NCI-H1105 (cell line): Measurements from ENCODE around the gene NOS3.

Experiments
- DNase-seq: peaks from one replicate; lab custom pipeline; 2025; lab: John Stamatoyannopoulos, UW

Gene NOS3

DNA sequence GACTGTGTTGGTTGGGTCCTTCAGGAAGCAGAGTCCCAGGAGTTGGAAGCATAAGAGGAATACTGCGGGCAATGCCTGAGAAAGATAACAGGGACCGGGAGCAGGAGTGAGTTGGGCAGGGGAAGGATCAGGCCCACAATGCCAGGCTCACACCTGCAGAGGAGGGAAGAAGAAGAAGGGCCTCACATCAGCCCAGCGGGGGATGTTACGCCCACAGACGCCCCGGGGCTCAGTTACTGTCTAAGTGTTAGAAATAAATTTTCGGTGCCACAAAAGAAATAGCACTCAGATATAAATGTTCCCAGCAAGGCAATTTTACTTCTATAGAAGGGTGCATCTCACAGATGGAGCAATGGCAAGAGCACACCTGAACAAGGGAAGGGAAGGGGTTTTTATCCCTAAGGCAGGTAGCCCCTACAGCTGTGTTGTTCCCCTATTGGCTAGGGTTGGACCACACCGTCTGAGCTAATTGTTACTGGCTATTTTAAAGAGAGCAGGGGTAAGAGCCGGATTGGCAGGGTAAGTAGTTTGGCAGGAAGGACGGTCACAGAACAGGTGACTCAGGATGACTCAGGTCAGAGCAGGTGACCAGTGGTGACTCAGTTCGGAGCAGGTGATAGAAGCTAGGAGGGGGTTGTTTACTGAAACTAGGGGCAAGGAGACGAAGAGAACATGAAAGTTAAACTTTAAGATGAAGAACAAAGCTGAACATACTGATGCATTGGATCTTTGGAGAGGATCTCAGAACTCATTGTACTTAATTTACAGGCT, at the start of gene NOS3:
Gene NOS3 (plus strand): TSS at position 602 of the 771 bp plus-strand sequence. CDS start 2,787 bp downstream, outside the sequence.
- DNase-seq, result no peak

DNA sequence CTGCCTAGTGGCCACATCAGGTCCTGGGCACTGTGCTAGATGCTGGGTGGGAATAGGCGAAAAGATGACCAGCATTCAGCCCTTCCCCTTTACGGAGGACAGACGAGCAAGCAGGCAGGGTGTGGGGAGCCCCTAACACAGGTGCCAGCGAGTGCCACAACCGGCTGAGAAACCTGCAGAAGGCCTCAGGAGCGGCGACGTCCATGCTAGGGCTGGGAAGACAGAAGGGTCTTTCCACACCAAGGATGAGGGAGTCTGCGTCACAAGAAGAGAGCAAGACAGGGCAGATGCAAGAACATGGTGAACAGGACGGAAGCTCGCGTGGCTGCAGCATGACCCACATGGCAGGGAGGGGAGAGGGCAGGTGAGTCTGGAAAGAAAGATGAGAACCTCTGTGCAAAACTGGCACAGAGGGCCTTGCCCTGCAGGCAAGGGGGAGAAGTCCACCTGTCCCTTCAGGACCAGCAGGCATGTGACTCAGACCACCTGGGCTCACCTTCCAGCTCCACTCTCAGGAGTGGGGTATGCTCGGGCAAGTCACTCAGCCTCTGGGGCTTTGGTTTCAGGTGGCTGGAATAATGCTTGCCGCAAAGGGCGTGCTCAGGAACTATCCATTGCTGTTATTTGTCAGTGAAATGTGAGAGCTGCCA, 49.3 kb upstream of the NOS3 start:
- no peak for DNase-seq

DNA sequence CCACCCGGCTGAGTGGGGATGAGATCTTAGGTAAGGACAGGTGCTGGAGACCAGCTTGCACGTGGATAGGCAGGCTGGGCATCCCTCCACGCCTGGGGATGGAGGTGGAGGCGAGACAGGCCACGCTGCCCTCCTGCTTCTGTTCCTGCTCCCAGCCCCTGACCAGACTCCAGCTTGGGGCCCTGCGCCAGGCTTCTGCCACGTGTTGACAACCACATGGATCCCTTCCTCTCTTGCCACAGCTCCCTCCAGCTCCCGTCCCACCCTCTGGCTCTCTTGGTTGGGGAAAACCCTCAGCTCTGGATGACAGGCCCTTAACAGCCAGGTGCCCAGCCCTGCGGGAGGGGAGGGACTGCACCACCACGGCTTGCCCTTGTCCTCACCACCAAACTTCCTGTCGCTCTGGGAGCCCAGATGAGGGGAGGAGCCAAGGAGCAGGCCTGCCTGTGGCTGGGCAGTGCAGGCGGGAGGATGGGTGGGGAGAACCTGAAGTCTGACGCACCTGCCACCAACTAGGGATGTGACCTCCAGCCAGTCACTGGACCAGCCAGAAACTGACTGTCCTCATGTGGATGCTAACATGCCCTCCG, 48.7 kb upstream of the NOS3 start:
- no peak for DNase-seq

DNA sequence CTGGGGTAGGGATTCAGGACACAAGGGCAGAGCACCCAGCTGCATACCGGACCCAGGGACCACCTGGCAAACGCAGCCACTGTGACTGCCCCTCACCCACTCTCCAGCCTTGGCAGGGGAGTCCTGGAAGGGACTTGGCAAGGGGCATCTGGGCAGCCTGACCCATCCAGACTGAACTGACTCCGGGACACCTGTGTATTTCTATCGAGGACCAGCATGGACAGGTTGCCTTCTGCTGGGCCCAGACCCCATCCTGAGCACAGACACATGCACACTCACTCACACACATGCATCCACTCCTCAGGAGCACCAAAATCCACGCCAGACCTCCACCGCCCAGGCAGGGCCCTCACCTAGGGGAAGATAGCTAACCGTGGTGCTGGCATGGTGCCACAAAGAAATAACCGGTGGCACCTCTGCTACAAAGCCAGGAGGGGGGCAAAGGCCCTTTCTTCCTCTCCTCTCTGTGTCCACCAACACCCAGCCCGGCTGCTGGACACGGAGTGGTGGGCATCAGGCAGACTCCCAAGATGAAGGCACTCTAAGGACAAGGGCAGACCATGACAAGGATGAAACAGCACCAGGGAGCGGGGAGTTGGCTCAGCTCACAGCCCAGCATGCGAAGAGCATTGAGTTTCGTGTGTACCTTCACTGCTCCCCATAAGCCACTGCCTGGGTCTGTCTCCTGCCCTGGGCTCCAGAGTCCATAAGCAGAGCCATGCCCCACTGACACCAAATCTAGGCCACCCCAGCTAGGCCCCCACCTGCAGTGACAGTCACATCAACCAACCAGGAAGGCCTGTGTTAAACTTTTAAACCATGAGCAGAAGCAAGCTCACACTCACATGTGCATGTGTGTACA, 48.0 kb upstream of the NOS3 start:
- no peak for DNase-seq

DNA sequence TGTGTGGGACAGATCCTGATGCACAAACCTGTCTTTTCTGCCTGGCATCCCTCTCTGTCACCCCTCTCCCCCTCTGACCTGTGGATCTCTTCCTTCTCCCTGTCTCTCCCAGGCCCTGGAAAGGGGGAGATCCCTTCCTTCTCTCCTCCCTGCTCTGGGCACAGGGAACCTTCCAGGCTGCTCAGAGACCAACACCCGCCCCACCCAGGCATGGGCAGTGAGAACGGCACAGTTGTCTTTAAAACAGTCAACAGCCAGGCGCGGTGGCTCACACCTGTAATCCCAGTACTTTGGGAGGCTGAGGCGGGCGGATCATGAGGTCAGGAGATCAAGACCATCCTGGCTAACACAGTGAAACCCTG, 47.4 kb upstream of the NOS3 start:
- DNase-seq, result no peak

DNA sequence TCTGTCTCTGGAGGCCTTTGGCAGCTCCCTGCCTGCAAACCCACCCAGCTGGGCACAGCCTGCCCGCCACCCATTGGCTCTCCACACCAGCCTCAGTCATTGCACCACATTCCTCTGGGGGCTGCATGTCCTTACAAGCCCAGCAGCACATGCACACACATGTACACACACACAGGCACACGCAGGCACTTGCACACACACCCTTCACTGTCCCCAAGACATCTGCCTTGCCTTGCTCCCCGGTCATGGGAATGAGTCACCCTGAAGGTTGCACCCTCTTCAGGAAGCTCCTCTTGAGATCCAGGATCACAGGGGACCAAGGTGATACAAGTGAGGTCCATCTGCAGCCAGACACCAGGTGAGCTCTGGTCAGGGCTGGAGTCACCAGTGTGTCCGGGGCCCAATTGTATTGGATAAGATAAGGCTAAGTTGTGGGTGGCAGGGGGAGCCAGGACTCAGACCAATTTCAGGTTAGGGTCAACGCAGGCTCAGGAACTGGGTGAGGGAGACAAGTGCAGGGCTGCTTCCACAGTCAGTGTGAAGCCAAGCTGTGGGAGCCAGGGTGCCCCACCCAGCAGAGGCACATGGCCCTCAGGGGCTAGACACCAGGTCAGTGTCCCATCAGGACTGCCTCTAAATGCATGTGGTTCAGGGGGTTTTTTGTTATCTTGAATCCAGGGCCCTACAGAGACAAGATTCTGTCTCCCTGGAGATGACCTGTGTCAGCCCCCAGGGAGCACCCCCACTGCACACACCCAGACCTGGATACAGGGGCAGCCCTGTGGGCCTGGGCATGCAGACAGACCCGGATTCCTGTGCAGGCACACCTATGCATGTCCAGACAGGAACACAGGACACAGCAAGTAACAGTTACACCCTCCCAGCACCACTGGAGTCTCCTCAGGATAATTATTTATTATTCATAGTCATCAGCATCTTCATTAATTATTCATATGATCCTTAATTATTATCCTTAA, 46.5 kb upstream of the NOS3 start:
- no peak for DNase-seq

DNA sequence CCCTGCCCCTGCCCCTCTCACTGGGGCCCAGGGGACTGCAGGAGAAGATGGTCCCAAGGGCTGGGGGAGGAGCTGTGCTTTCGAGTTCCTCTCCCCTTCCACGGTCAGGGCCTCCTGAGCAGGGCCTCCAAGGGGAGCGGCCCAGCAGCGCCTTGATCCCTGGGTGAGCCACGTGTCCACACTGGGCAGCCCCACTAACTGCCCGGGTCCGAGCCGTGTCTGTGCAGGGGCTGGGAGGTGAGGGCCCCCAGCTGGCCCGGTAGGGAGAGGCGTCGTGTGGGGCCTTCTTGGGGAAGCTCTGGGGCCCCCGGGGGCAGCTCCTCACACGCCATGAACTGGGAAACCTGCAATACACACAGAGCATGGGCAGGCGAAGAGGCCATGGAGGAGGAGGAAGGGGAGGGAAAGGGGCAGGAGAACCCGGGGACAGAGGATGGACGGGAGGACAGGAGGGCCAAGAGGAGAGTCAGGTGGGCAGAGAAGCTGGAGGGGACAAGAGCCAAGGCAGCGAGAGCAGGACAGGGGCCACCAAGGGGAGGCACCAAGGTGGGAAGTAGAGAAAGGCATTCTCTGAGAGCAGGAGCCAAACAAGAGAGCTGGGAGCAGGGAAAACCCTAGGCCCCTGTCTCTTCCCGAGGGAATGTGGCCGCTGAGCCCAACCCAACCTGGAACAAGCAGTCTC, 45.5 kb upstream of the NOS3 start:
- DNase-seq, result no peak

DNA sequence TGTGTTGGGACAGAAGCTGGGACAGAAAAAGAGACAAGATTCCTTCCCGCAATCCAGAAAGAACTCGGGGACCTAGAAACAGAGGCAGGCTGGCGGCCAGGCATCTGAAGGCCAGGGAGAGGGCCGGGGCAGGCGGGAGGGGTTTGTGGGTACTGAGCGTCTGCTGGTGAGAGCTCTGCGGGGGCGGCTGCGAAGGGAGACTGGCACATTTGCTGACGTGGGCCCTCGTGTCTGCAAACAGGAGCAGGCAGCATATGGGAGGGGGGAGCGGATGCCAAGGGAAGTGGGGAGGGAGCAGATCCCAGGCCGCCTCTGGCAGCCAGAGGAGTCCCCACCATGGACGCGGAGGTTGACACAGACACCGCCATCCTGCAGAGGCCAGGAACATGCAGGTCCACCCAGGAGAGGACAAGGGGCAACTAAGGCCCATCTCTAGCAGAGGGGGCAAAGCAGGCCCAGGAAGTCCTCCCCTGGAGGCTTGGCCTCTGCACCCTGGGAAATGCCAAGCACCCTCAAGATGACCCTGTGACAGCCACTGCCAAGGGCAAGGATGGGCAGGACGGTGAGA, 44.9 kb upstream of the NOS3 start:
- DNase-seq, result no peak

DNA sequence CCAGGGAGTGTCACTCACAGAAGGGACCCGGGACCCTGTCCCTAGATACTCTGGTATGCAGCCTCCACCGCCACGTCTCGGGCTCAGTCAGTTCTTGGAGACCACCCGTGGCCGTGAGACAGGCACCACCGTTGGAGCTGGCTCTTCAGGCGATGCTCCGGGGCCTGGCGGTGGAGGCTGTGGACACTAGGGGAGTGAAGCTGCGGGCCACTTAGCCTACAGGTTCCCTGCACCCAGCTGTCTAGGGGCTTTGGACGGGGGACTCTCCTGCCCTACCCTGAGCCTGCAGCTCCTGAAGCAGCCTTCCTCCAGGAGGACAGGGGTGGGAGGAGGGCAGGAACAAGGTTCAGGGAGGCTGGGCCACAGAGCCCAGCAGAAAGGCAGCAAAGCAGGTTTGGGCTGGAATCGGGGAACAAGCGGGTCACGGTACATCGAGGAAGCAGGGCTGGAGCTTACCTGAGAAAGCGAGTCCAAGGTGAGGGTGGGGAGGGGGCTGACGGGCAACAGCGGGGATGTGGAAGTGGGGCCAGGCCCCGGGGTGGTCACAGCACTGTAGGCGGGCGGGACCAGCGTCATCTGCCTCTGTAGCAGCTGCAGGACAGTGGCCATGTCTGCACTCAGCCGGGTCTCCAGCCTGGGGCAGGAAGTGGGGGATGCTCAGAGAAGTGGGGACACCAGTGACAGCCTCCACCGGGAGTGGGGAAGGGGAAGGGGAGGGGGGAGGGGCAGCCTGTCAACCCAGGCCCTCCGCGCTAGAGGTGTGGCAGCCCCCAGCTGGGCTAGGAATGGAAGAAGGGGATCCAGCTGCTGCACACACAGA, 44.2 kb upstream of the NOS3 start:
- no peak for DNase-seq

DNA sequence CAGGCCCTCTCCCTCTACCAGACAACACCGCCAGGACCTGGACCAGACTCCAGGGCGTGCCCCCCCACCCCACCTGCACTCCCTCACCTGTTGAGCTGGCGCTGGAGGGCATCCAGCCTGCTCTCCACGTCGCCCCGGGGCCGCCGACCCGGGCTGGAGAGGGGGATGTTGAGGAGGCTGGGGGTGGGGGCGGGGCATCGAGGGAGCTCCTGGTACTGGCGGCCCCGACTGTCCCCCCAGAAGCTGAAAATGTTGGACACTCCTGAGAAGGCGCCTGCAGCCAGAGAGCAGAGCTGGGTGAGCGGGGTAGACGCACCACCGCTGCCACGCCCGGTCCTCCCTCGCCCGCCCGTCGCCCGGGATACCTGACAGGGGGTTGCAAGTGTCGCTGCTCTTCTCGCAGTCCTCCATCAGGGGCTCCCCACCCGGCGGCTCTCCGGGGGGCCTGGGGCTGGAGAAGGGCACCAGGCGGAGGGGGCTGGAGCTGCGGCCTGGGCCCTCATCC, 43.5 kb upstream of the NOS3 start:
- DNase-seq, result no peak

DNA sequence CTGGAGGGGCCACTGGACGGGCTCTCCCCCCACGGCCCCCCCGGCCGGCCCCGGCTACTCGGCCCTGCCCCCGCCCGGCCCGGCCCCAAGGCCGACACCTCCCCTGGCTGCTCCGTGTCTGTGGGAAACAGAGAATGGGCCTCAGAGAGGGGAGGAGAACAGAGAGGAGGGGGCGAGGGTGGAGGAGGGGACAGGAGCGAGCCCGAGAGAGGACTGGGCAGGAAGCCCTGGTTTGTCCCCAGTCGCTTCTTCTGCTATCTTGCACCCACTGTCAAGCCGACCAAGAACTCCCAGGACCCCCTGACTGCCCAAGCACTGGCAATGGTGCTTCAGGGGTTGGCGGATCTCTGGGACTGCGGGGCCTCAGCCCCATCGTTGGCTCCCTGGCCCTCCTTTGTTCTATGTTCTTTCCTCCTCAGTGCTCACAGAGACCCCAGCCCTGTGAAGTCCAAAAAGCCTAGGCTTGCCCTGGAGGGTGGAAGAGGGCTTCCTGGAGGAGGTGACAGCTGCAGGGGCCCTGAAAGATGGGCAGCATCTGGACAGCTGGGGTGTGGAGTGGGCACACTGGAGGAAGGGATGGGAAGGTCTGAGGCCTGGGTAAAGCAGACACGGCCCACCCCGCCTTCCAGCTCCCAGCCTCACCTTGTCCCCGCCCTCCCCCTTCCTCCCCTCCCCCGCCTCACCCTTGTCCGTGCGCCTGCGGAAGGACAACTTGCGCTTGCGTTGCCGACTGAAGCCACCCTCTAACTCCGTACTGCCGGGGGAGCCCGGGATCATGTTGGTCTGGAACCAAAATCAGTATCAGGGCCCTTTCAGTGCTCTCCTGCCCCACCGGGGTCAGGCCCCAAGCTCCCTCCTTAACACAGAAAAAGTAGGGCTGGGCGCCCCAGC, 42.8 kb upstream of the NOS3 start:
- DNase-seq, result no peak

DNA sequence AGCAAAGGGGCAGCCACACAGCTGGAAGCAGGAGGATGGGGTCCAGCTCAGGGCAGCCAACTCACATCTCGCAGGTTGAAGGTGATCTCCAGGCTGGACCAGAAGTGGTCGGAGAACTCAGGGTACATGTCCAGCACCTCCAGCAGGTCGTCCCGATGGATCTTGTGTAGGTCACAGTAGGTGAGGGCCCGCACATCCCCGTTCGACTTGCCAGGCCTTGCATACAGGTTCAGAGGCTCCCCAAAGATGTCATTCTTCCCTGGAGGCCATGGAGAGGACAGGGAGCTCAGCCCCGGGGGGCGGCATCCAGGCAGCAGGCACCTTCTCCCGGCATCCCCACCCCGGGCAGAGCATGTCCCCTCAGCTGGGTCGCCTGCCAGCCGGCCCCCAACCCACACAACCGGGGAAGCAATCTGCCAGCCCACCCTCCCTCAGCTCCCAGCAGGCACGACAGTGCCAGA, 42.0 kb upstream of the NOS3 start:
- no peak for DNase-seq

DNA sequence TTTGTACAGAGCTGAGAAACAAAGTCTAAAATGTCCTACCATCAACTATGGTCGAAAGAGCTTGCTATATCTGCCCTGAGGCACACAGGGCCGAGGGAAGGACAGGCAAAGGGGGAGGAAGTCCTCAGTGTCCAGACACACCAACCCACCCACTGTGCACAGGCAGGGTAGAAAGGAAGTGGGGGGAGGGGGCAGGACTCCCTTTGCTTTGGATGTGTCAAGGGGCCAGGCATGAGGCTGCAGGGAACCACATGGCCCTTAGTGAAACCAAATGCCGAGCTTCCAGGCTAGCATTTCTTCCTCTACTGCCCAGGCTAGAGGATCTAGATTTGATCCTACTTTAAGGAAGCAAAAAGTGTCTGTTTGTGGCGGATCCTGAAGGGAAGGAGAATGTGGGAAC, 41.3 kb upstream of the NOS3 start:
- DNase-seq, result no peak

DNA sequence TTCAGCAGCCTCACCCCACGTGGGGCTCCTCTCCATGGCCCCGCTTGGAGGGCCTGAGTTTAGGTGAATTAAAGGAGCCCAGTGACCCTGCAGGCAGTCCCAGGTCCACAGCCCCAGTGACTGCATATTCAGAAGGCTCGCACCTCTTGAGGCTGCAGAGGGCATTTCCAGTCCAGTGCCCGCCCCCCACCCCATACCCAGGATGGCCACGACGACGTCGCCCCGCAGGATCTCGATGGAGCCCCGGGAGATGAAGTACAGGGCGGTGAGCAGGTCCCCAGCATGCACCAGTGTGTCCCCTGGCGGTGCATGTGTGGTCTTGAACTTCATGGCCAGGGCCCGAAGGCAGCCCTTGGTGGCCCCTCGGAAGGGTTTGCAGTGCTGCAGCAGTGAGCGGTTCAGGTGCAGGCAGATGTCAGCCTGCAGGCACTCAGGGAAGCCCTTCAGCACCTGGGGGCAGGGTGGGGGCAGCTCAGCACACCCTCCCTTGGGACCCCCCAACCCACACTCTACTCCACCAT, 40.8 kb upstream of the NOS3 start:
- DNase-seq, result no peak

DNA sequence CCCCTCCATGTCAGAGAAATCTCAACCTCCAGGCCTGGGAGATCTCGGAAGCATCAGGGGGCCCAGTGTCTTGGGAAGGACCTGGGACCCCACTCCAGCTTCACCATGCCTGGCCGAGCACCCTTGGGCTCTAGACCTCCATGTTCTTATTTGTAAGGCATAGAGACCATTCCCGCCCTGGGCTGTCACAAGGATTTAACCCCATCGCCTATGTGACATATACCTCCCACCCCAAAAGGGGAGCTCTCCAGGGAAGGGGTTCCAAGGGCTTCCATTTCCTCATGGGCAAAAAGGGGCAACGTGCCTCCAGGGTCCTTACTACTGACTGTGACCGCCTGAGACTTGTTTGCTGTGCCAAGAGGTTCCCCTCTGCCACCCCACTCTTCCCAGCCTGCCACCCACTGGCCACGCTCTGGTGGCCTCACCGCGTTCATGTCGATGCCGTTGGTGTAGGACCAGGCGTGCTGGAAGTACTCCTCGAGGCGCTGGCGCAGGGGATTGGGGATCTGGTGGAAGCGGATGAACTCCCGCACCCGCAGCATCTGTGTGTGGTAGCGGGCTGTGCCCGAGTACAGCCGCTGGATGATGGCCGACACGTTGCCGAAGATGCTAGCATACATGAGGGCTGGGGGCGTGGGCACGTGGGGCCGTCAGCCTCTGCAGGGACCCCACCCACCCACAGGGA, 40.2 kb upstream of the NOS3 start:
- no peak for DNase-seq

DNA sequence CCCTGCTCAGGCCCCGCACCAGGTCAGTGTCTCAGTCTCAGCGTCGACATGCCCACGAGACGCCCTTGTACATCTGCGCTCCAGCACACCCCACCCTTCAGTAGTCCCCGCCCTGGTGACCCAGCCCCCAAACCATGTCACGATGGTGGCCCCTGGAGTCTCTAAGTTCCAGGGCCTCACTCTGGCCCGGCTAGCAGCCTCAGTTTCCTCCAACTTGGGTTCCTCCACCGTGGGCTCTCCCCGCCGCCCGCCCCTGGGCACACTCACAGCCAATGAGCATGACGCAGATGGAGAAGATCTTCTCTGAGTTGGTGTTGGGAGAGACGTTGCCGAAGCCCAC, 39.7 kb upstream of the NOS3 start:
- no peak for DNase-seq

DNA sequence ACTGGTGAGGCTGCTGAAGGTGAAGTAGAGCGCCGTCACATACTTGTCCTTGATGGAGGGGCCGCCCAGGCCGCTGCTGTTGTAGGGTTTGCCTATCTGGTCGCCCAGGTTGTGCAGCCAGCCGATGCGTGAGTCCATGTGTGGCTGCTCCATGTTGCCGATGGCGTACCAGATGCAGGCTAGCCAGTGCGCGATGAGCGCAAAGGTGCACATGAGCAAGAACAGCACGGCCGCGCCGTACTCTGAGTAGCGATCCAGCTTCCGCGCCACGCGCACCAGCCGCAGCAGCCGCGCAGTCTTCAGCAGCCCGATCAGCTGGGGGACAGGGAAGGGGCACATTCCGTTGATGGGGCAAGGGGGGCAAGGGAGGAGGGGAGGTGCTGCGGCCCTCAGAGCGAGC, 39.3 kb upstream of the NOS3 start:
- DNase-seq, result no peak
